Neural crest cell (in vitro differentiated cells): ENCODE measurements around the gene NRIP3. TPM values are rescaled to one million over a fixed set of nuclear protein-coding genes. Genes with fewer than 3 reads are reported as not detected.

Experiments
- DNase-seq: peaks from one replicate; pipeline ENCODE4 v3.0.0; 2021; ENCODE audit warnings: low read depth, mixed read lengths, low spot score
- H3K27ac Mint-ChIP-seq: one replicate; pipeline ENCODE4 v1.8.0; 2021; ENCODE audit warnings: mild to moderate bottlenecking, mixed read lengths; ENCODE audit not compliant: unreplicated experiment
- H3K27me3 Mint-ChIP-seq: 2 replicates; pipeline ENCODE4 v1.8.0; 2021; ENCODE audit warnings: low read depth, mild to moderate bottlenecking, mixed read lengths
- H3K36me3 Mint-ChIP-seq: 2 replicates; pipeline ENCODE4 v1.8.0; 2021; ENCODE audit warnings: low read depth, mild to moderate bottlenecking, mixed read lengths
- H3K4me1 Mint-ChIP-seq: 2 replicates; pipeline ENCODE4 v1.8.0; 2021; ENCODE audit warnings: mixed read lengths
- H3K4me3 Mint-ChIP-seq: one replicate; pipeline ENCODE4 v1.8.0; 2021; ENCODE audit warnings: mild to moderate bottlenecking, mixed read lengths
- H3K9me3 Mint-ChIP-seq: 2 replicates; pipeline ENCODE4 v1.8.0; 2021; ENCODE audit warnings: mixed read lengths
- CTCF ChIP-seq: fragments of 200-600 bp; sonication (generic); conservative IDR thresholded peaks from 2 replicates; pipeline ENCODE4 v1.5.0; 2021; ENCODE audit warnings: antibody characterized with exemption, mild to moderate bottlenecking
- total RNA-seq: library from RNA; stranded (reverse); gene quantifications from 2 replicates; pipeline ENCODE4 v1.2.1, GENCODE V29; 2021

Gene NRIP3
- total RNA-seq, 1 donor from 2014 or later, result 2.1 TPM

- Mint-ChIP-seq H3K4me1 (peaks cover 12% of the 10 kb centered on the region), H3K36me3 (peaks cover 2% of the 10 kb centered on the region), H3K4me3 (no peak overlapping the region), H3K27ac (no peak overlapping the region), H3K27me3 (peaks cover 70% of the 10 kb centered on the region), H3K9me3 (peaks cover 9% of the 10 kb centered on the region)
- no peak for TF ChIP-seq CTCF
- DNase-seq, result no peak
Observed at GRCh38 chr11:9008011-9008550, 4.3 kb upstream of the NRIP3 start.

DNA sequence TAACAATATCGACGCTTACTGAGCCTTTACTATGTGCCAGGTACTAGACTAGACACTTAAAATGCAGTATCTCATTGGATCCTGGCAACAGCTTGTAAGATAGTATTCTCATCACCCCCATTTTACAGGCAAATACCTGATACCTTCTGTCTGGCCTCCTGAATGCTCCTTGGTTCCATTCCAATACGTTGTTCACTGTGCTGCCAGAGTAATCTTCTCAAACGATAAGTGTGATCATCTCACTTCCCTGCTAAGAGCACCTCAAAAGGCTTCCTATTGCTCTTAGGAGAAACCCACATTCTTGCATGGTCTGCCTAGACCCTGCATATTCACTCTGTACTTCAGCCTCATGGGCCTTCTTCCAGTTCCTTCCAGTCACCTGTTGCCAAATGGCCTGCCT, 1.3 kb upstream of the NRIP3 start:
- H3K4me3 Mint-ChIP-seq, result peak overlapping the region; percentile 52
- no peaks in the 10 kb centered on the region for H3K36me3 Mint-ChIP-seq
- DNase-seq, result no peak
- no peak for TF ChIP-seq CTCF
- no peak overlapping the region for H3K27ac Mint-ChIP-seq
- peaks cover 2% of the 10 kb centered on the region for H3K9me3 Mint-ChIP-seq
- peaks cover 13% of the 10 kb centered on the region for H3K4me1 Mint-ChIP-seq
- H3K27me3 Mint-ChIP-seq, result peaks cover 86% of the 10 kb centered on the region

GRCh38 chr11:9004183-9004926, 554 bp upstream of the NRIP3 start:
- H3K36me3 Mint-ChIP-seq, result no peaks in the 10 kb centered on the region
- peak; percentile 3 for DNase-seq
- peak overlapping the region; percentile 52 for H3K4me3 Mint-ChIP-seq
- peaks cover 13% of the 10 kb centered on the region for H3K4me1 Mint-ChIP-seq
- H3K27me3 Mint-ChIP-seq, result peaks cover 84% of the 10 kb centered on the region
- no peak overlapping the region for H3K27ac Mint-ChIP-seq
- no peaks in the 10 kb centered on the region for H3K9me3 Mint-ChIP-seq
- TF ChIP-seq CTCF, result no peak

DNA sequence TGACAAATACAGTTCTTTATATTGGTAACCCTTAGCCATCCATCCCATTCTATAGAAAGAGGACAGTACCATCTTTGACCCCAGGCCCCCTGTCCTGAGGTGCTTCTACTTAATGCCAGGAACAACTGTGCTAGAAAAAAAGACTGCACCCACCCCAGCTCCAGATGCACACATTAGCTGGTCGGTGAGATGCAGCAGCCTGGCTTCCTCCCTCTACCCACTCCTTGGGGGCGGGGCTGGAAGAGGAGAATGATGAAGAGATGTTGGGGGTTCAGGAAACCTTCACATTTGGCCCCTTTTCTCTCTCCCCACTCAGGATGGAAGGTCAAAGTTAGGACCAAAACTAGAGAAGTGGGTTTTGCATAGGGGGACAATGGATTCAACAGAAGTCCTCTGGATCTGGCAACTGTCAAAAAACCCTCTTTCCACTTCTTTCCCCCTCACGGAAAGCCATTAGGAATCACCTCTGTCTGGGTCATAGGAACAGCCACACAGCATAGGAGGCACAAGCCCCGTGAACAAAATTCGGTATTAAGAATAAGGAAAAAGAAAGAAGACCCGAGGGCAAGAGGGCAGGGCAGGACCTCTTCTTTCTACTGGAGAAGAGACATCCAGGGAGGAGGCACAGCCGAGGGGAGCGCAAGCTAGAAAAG, 755 bp downstream of the NRIP3 start:
- H3K27ac Mint-ChIP-seq, result no peak overlapping the region
- TF ChIP-seq CTCF, result no peak
- no peaks in the 10 kb centered on the region for H3K36me3 Mint-ChIP-seq
- no peak for DNase-seq
- no peaks in the 10 kb centered on the region for H3K9me3 Mint-ChIP-seq
- H3K4me1 Mint-ChIP-seq, result peaks cover 13% of the 10 kb centered on the region
- H3K27me3 Mint-ChIP-seq, result peaks cover 77% of the 10 kb centered on the region
- H3K4me3 Mint-ChIP-seq, result peak overlapping the region; percentile 82

- peaks cover 13% of the 10 kb centered on the region for H3K4me1 Mint-ChIP-seq
- no peak for DNase-seq
- no peaks in the 10 kb centered on the region for H3K9me3 Mint-ChIP-seq
- TF ChIP-seq CTCF, result no peak
- H3K27me3 Mint-ChIP-seq, result peaks cover 65% of the 10 kb centered on the region
- H3K4me3 Mint-ChIP-seq, result no peak overlapping the region
- H3K27ac Mint-ChIP-seq, result no peak overlapping the region
- no peaks in the 10 kb centered on the region for H3K36me3 Mint-ChIP-seq
Observed at GRCh38 chr11:9001736-9002135, 2.1 kb downstream of the NRIP3 start.
